Suprapubic skin (tissue), 4 donors: Measurements from ENCODE around the gene TAGLN2. TPM values are rescaled to one million over a fixed set of nuclear protein-coding genes. Genes with fewer than 3 reads are reported as not detected.

Experiments used
- DNase-seq, 2 donors: peaks; one replicate each; pipeline ENCODE4 v3.0.0-alpha.2; 2019; ENCODE audit warnings: low spot score in 2 of 2
- H3K27ac ChIP-seq: fragments of 200-600 bp; sonication (generic); one replicate; pipeline ENCODE4 v1.5.1; 2019
- H3K27me3 ChIP-seq: fragments of 200-600 bp; sonication (generic); one replicate; pipeline ENCODE4 v1.5.1; 2019
- H3K36me3 ChIP-seq: fragments of 200-600 bp; sonication (generic); one replicate; pipeline ENCODE4 v1.5.1; 2019
- H3K4me1 ChIP-seq: fragments of 200-600 bp; sonication (generic); one replicate; pipeline ENCODE4 v1.5.1; 2019
- H3K4me3 ChIP-seq: fragments of 200-600 bp; sonication (generic); one replicate; pipeline ENCODE4 v1.5.1; 2019; ENCODE audit warnings: mild to moderate bottlenecking
- H3K9me3 ChIP-seq: fragments of 200-600 bp; sonication (generic); one replicate; pipeline ENCODE4 v1.5.1; 2019
- CTCF ChIP-seq, 2 donors: fragments of 200-600 bp in 1 of 2; fragments of 450-650 bp in 1 of 2; sonication (generic) in 1 of 2; IDR thresholded peaks; one replicate each; pipeline ENCODE4 v1.5.1; 2016 to 2019; ENCODE audit warnings: antibody characterized with exemption in 2 of 2, mild to moderate bottlenecking in 1 of 2, moderate library complexity in 1 of 2
- EP300 ChIP-seq: sonication (generic); formaldehyde crosslinking; IDR thresholded peaks from one replicate; pipeline ENCODE4 v1.6.1; 2017; ENCODE audit warnings: antibody characterized with exemption
- POLR2A ChIP-seq, 2 donors: fragments of 450-650 bp; IDR thresholded peaks; one replicate each; pipeline ENCODE4 v1.6.1; 2017; ENCODE audit warnings: antibody characterized with exemption in 2 of 2, mild to moderate bottlenecking in 2 of 2, moderate library complexity in 2 of 2
- POLR2AphosphoS5 ChIP-seq, 3 donors: sonication (generic); formaldehyde crosslinking; IDR thresholded peaks; one replicate each; pipeline ENCODE4 v1.6.1; 2017; ENCODE audit warnings: antibody characterized with exemption in 3 of 3
- WGBS: methylation state at CpG from one replicate; pipeline ENCODE4 v1.1.5; 2018; 5-methylcytosine and 5-hydroxymethylcytosine counted together
- total RNA-seq, 4 donors: library from RNA; depleted of rRNA; stranded (reverse); fragments of >200 nt; gene quantifications; one replicate each; pipeline ENCODE4 v1.1.0, GENCODE V29; 2016

TAGLN2 gene
- total RNA-seq, 4 donors from 2014 or later: 281 to 427 (median 338) TPM

GRCh38 chr1:159970932-159971342 lies 45.6 kb upstream of the TAGLN2 start:
- Histone ChIP-seq H3K9me3 (no peaks in the 10 kb centered on the region), H3K4me1 (no peaks in the 10 kb centered on the region), H3K27me3 (no peaks in the 10 kb centered on the region), H3K4me3 (no peak overlapping the region), H3K36me3 (no peaks in the 10 kb centered on the region), H3K27ac (no peak overlapping the region)
- TF ChIP-seq CTCF (IDR thresholded peaks at IDR 0.05): no peak
- no peak for TF ChIP-seq EP300
- TF ChIP-seq POLR2A (IDR thresholded peaks at IDR 0.05): no peak
- no peak for TF ChIP-seq POLR2AphosphoS5 (IDR thresholded peaks at IDR 0.05)
- no peak for DNase-seq
- WGBS: 57% methylated on average over 9 of the region's 9 CpGs

GRCh38 chr1:159968901-159969300 lies 43.6 kb upstream of the TAGLN2 start:
- Histone ChIP-seq H3K27ac (no peak overlapping the region), H3K36me3 (no peaks in the 10 kb centered on the region), H3K4me1 (peaks cover 6% of the 10 kb centered on the region), H3K27me3 (no peaks in the 10 kb centered on the region), H3K9me3 (no peaks in the 10 kb centered on the region), H3K4me3 (no peak overlapping the region)
- WGBS: 95% methylated on average over 3 of the region's 3 CpGs
- no peak for DNase-seq
- no peak for TF ChIP-seq POLR2AphosphoS5 (IDR thresholded peaks at IDR 0.05)
- TF ChIP-seq CTCF (IDR thresholded peaks at IDR 0.05): no peak
- no peak for TF ChIP-seq POLR2A (IDR thresholded peaks at IDR 0.05)
- TF ChIP-seq EP300: no peak

- H3K27ac ChIP-seq: no peak overlapping the region
- H3K4me3 ChIP-seq: no peak overlapping the region
- no peak for TF ChIP-seq POLR2A (IDR thresholded peaks at IDR 0.05)
- no peak for TF ChIP-seq CTCF (IDR thresholded peaks at IDR 0.05)
- no peak for TF ChIP-seq EP300
- TF ChIP-seq POLR2AphosphoS5 (IDR thresholded peaks at IDR 0.05): no peak
- no peaks in the 10 kb centered on the region for H3K36me3 ChIP-seq
- 69% methylated on average over 2 of the region's 2 CpGs for WGBS
- no peak for DNase-seq
- peaks cover 36% of the 10 kb centered on the region for H3K4me1 ChIP-seq
- no peaks in the 10 kb centered on the region for H3K27me3 ChIP-seq
- no peaks in the 10 kb centered on the region for H3K9me3 ChIP-seq
Observed at GRCh38 chr1:159965263-159965662, 40.0 kb upstream of the TAGLN2 start.

- Histone ChIP-seq H3K4me3 (no peak overlapping the region), H3K27ac (no peak overlapping the region), H3K36me3 (no peaks in the 10 kb centered on the region), H3K4me1 (peaks cover 42% of the 10 kb centered on the region), H3K9me3 (no peaks in the 10 kb centered on the region), H3K27me3 (no peaks in the 10 kb centered on the region)
- DNase-seq: no peak
- TF ChIP-seq POLR2A (IDR thresholded peaks at IDR 0.05) (no peak), EP300 (no peak), CTCF (IDR thresholded peaks at IDR 0.05) (no peak)
- 51% methylated on average over 3 of the region's 3 CpGs for WGBS
Observed at GRCh38 chr1:159964144-159964543, 38.8 kb upstream of the TAGLN2 start.

GRCh38 chr1:159962176-159962575 lies 36.9 kb upstream of the TAGLN2 start:
- Histone ChIP-seq H3K36me3 (no peaks in the 10 kb centered on the region), H3K27ac (peak overlapping the region; percentile 62), H3K9me3 (no peaks in the 10 kb centered on the region), H3K27me3 (no peaks in the 10 kb centered on the region), H3K4me1 (peaks cover 46% of the 10 kb centered on the region), H3K4me3 (peak overlapping the region; percentile 34)
- DNase-seq: no peak
- TF ChIP-seq CTCF (IDR thresholded peaks at IDR 0.05) (no peak), POLR2AphosphoS5 (IDR thresholded peaks at IDR 0.05) (no peak), EP300 (no peak), POLR2A (IDR thresholded peaks at IDR 0.05) (no peak)
- 66% methylated on average over 11 of the region's 11 CpGs for WGBS
